HEK293T (cell line): ENCODE results near the gene ZNF746.

ENCODE experiments used
- FOXK2 ChIP-seq: fragments of 450-650 bp; IDR thresholded peaks from 2 replicates; pipeline ENCODE4 v1.6.1; 2016; ENCODE audit warnings: mild to moderate bottlenecking
- FOXM1 ChIP-seq: fragments of 450-650 bp; IDR thresholded peaks from 2 replicates; pipeline ENCODE4 v1.6.1; 2017; ENCODE audit warnings: mild to moderate bottlenecking, borderline replicate concordance
- HDGF ChIP-seq: fragments of 450-650 bp; IDR thresholded peaks from 2 replicates; pipeline ENCODE4 v1.6.1; 2017; ENCODE audit warnings: antibody characterized with exemption, borderline replicate concordance
- LEF1 ChIP-seq: fragments of 450-650 bp; IDR thresholded peaks from 2 replicates; pipeline ENCODE4 v1.6.1; 2017; ENCODE audit warnings: mild to moderate bottlenecking, borderline replicate concordance
- SUZ12 ChIP-seq: fragments of 450-650 bp; IDR thresholded peaks from 2 replicates; pipeline ENCODE4 v1.6.1; 2016; ENCODE audit warnings: mild to moderate bottlenecking

GRCh38 chr7:149500910-149501309 is 3.3 kb upstream of the ZNF746 start:
- TF ChIP-seq SUZ12 = no peak
- TF ChIP-seq FOXM1 = no peak
- TF ChIP-seq LEF1 = no peak
- TF ChIP-seq FOXK2 = no peak
- TF ChIP-seq HDGF = no peak
